HepG2 (cell line): Measurements from ENCODE around the gene CDIP1. TPM values are rescaled to one million over a fixed set of nuclear protein-coding genes. Genes with fewer than 3 reads are reported as not detected.

ENCODE experiments used
- ATAC-seq: fragments of 200-7000 bp; cut with Tn5 transposase; 3 replicates; pipeline ENCODE4 v1.9.1; 2020; ENCODE audit warnings: mild to moderate bottlenecking, moderate library complexity
- BruUV-seq: library from RNA; stranded (reverse); fragments of 400-500 nt; replicated peaks from 2 replicates; lab custom pipeline; 2021; lab: Mats Ljungman, UMichigan
- CTCF ChIA-PET: fragments of 300-600 bp; formaldehyde crosslinking; extraction: SDS; loops from one replicate; lab custom pipeline; 2021; ENCODE audit warnings: low total read pairs, inconsistent platforms, low intra/inter-chr PET ratio; lab: Yijun Ruan, JAX
- POLR2A ChIA-PET: fragments of 350-600 bp; sonication (Branson Sonifier 250); formaldehyde crosslinking; loops from one replicate; lab custom pipeline; 2020; ENCODE audit warnings: antibody characterized with exemption, inconsistent platforms; lab: Yijun Ruan, JAX
- DNase-seq: peaks from one replicate; pipeline ENCODE4 v3.0.0-alpha.2; 2015; ENCODE audit warnings: low spot score
- FAIRE-seq: peaks from 3 replicates; lab custom pipeline; 2011; peaks lifted over from hg19 to GRCh38; lab: Jason Lieb, UNC
- H2AFZ ChIP-seq: one replicate; pipeline ENCODE4 v1.6.1; 2011; ENCODE audit warnings: low read length, inconsistent platforms
- H3K27ac ChIP-seq: fragments of 300-600 bp; 3 replicates; pipeline ENCODE4 v1.8.0; 2011; ENCODE audit warnings: mixed run types, mild to moderate bottlenecking, mixed read lengths, low read length, inconsistent platforms; ENCODE audit not compliant: insufficient read depth; ENCODE audit errors: extremely low read length
- H3K27me3 ChIP-seq, 2 experiments: fragments of 200-600 bp in 1 of 2; 2 replicates in 1 of 2; 3 replicates in 1 of 2; pipeline versions ENCODE4 v1.6.0 to v1.8.0; 2011; ENCODE audit warnings: low read length in 2 of 2, mild to moderate bottlenecking in 2 of 2, moderate library complexity in 2 of 2, inconsistent platforms in 1 of 2; ENCODE audit not compliant: insufficient read depth in 2 of 2, control insufficient read depth in 1 of 2
- H3K36me3 ChIP-seq, 2 experiments: fragments of 200-600 bp in 1 of 2; replicated peaks in 1 of 2; 2 replicates in 1 of 2; 3 replicates in 1 of 2; pipeline versions ENCODE4 v1.5.1 to v1.8.0; 2011; ENCODE audit warnings: low read length in 2 of 2, inconsistent platforms in 1 of 2; ENCODE audit not compliant: insufficient read depth in 2 of 2, control insufficient read depth in 1 of 2
- H3K4me1 ChIP-seq: 2 replicates; pipeline ENCODE4 v1.5.1; 2012; ENCODE audit warnings: low read length, inconsistent platforms; ENCODE audit not compliant: insufficient read depth
- H3K4me2 ChIP-seq: 2 replicates; pipeline ENCODE4 v1.6.0; 2011; ENCODE audit warnings: low read depth, low read length, inconsistent platforms
- H3K4me3 ChIP-seq, 3 experiments: fragments of 200-600 bp in 1 of 3; sonication (generic), shearing (Covaris generic) in 1 of 3; replicated peaks in 1 of 3; 2 replicates each; pipeline ENCODE4 v1.5.1; 2011 to 2016; ENCODE audit warnings: low read length in 3 of 3, inconsistent platforms in 2 of 3, low read depth in 2 of 3, mild to moderate bottlenecking in 2 of 3, control low read depth in 1 of 3, mixed read lengths in 1 of 3; ENCODE audit not compliant: insufficient read depth in 1 of 3
- H3K79me2 ChIP-seq: one replicate; pipeline ENCODE4 v1.6.1; 2011; ENCODE audit warnings: low read length, inconsistent platforms; ENCODE audit not compliant: insufficient read depth
- H3K9ac ChIP-seq: 2 replicates; pipeline ENCODE4 v1.6.0; 2011; ENCODE audit warnings: mild to moderate bottlenecking, low read depth, low read length, inconsistent platforms; ENCODE audit not compliant: insufficient read depth
- H3K9me3 ChIP-seq: 2 replicates; pipeline ENCODE4 v1.5.1; 2012; ENCODE audit warnings: mild to moderate bottlenecking, low read length
- H4K20me1 ChIP-seq: 2 replicates; pipeline ENCODE4 v1.6.0; 2011; ENCODE audit warnings: inconsistent platforms, mild to moderate bottlenecking, low read length, moderate library complexity; ENCODE audit not compliant: insufficient read depth
- BCLAF1 ChIP-seq: fragments of 450-650 bp; IDR thresholded peaks from 2 replicates; pipeline ENCODE4 v1.6.1; 2017; ENCODE audit warnings: mild to moderate bottlenecking
- BRCA1 ChIP-seq: sonication (generic); formaldehyde crosslinking; IDR thresholded peaks from 2 replicates; pipeline ENCODE4 v1.4.0; 2020; ENCODE audit warnings: missing genetic modification reagents
- KLF11 ChIP-seq: IDR thresholded peaks from 2 replicates; pipeline ENCODE4 v1.6.1; 2016; ENCODE audit warnings: missing compliant biosample characterization
- NKX3-1 ChIP-seq: sonication (generic); formaldehyde crosslinking; IDR thresholded peaks from 2 replicates; pipeline ENCODE4 v1.5.0; 2020; ENCODE audit warnings: missing genetic modification reagents
- ZIK1 ChIP-seq: sonication (generic); formaldehyde crosslinking; IDR thresholded peaks from 2 replicates; pipeline ENCODE4 v1.5.0; 2020; ENCODE audit warnings: mild to moderate bottlenecking, low read depth, missing genetic modification reagents, borderline replicate concordance
- in situ Hi-C: cut with HindIII; loops from 2 replicates; pipeline ENCODE4 v1.10.0; 2017; ENCODE audit warnings: low pct_unique_long_range_greater_than_20kb; ENCODE audit not compliant: extremely low pct_ligation_motif_present
- intact Hi-C: fragments of 100-400 bp; cut with micrococcal nuclease; formaldehyde crosslinking; loops from one replicate; pipeline ENCODE4 v1.10.0; 2022; ENCODE audit not compliant: unreplicated experiment
- polyA plus RNA-seq, 8 experiments: library from polyadenylated mRNA; depleted of rRNA in 3 of 8; stranded (reverse) in 7 of 8; unstranded in 1 of 8; fragments of >200 nt; fragmentation: Illumina TruSeq in 4 of 8; extraction: Trizol in 4 of 8; gene quantifications; 2 replicates each; pipeline versions ENCODE4 v1.2.1 to v1.2.3, GENCODE V29; 2011 to 2016; ENCODE audit warnings: low read depth in 4 of 8, missing spikeins in 1 of 8, mixed read lengths in 1 of 8; ENCODE audit not compliant: insufficient read depth in 1 of 8
- total RNA-seq, 5 experiments: library from RNA; depleted of rRNA; stranded (reverse); fragments of >200 nt; fragmentation: Illumina TruSeq; extraction: Trizol; gene quantifications; 2 replicates each; pipeline ENCODE4 v1.2.3, GENCODE V29; 2016; ENCODE audit warnings: low read depth in 1 of 5

The CDIP1 gene
- total and polyA plus RNA-seq, 2 of the 13 experiments (the other 11 are each of a cell fraction or from before 2014, with no cell fraction given), result 31.2 to 56.7 TPM

- no peak for TF ChIP-seq BCLAF1
- TF ChIP-seq ZIK1 (CRISPR knock-in tag), result no peak
- TF ChIP-seq NKX3-1 (CRISPR knock-in tag), result no peak
- TF ChIP-seq, all 625 proteins: peak for 0
Measured at GRCh38 chr16:4525069-4525468, 13.5 kb downstream of the CDIP1 start (continued).

GRCh38 chr16:4524571-4524970 lies 14.0 kb downstream of the CDIP1 start:
- H3K9ac ChIP-seq, result no peak overlapping the region
- in situ Hi-C loops, result loop anchor here (25.0 kb wide), 1 partner anchor 438 kb away; the partner anchor contains the start of gene SEC14L5
- FAIRE-seq (no peak), DNase-seq (no peak), ATAC-seq (no peak)
- ChIA-PET POLR2A (no interaction called here), CTCF (no interaction called here)
- H4K20me1 ChIP-seq, result peaks cover 18% of the 10 kb centered on the region
- H3K4me1 ChIP-seq, result no peaks in the 10 kb centered on the region
- H2AFZ ChIP-seq, result no peak overlapping the region
- H3K27me3 ChIP-seq, result no peaks in the 10 kb centered on the region
- H3K36me3 ChIP-seq, result peaks cover 16 to 32% of the 10 kb centered on the region in 2 experiments
- no peak overlapping the region for H3K4me3 ChIP-seq
- no TSS peak for BruUV-seq
- intact Hi-C loops, result no loop called here
- H3K27ac ChIP-seq, result no peak overlapping the region
- TF ChIP-seq KLF11 (CRISPR knock-in tag), result no peak
- no peak for TF ChIP-seq BRCA1
- no peak overlapping the region for H3K4me2 ChIP-seq
- H3K9me3 ChIP-seq, result no peaks in the 10 kb centered on the region
- H3K79me2 ChIP-seq, result peaks cover 75% of the 10 kb centered on the region
